Left colon (tissue), 2 donors: Measurements from ENCODE around the gene ISM1. TPM values are rescaled to one million over a fixed set of nuclear protein-coding genes. Genes with fewer than 3 reads are reported as not detected.

Experiments used
- ATAC-seq: fragments of 200-7000 bp; cut with Tn5 transposase; one replicate; pipeline ENCODE4 v1.9.1; 2020; ENCODE audit warnings: mild to moderate bottlenecking, moderate library complexity
- DNase-seq, 2 donors: peaks; one replicate each; pipeline ENCODE4 v3.0.0-alpha.2; 2020
- intact Hi-C, 2 donors: fragments of 100-400 bp; cut with DNase I in 1 of 2; cut with micrococcal nuclease in 1 of 2; formaldehyde crosslinking; loops; one replicate each; pipeline versions ENCODE4 v1.11.2 to v1.14.0; 2022; cut with DNase I, micrococcal nuclease
- total RNA-seq, 2 donors: library from RNA; stranded (reverse); fragmentation: NEBNext Ultra II Directional; extraction: Animal tissue kit (Norgen Biotek cat#: 25700); gene quantifications; one replicate each; pipeline ENCODE4 v1.2.1, GENCODE V29; 2021
- donor health status: DM: no; HTN: no; CAD: no.
- donor health status: DM: yes; HTN: yes; CAD: no.

The ISM1 gene
- total RNA-seq, 2 donors from 2014 or later: 0.18 to 0.25 TPM

GRCh38 chr20:13249798-13250170, 28.7 kb downstream of the ISM1 start:
- ATAC-seq: no peak
- intact Hi-C loops: no loop called here
- DNase-seq: no peak

GRCh38 chr20:13250251-13250650, 29.2 kb downstream of the ISM1 start:
- ATAC-seq: no peak
- no peak for DNase-seq
- intact Hi-C loops: no loop called here

- intact Hi-C loops: no loop called here
- no peak for DNase-seq
- no peak for ATAC-seq
These were observed 30.2 kb downstream of the ISM1 start for GRCh38 chr20:13251106-13251903.

- no peak for ATAC-seq
- intact Hi-C loops: no loop called here
- DNase-seq: no peak
These were observed 30.8 kb downstream of the ISM1 start for GRCh38 chr20:13251904-13252297.

GRCh38 chr20:13255356-13255755, 34.3 kb downstream of the ISM1 start:
- intact Hi-C loops: no loop called here

GRCh38 chr20:13256606-13257005, 35.5 kb downstream of the ISM1 start:
- DNase-seq (no peak), ATAC-seq (no peak)
- intact Hi-C loops: no loop called here

More at GRCh38 chr20:13255356-13255755, 34.3 kb downstream of the ISM1 start:
- ATAC-seq (no peak), DNase-seq (no peak)

- no peak for DNase-seq
- intact Hi-C loops: loop anchor here in 1 of 2 donors (10.0 kb wide), 1 partner anchor 135 kb away; no protein-coding TSS in a partner anchor
- ATAC-seq: no peak
These were observed 38.8 kb downstream of the ISM1 start for GRCh38 chr20:13259921-13260320.

GRCh38 chr20:13260650-13261279, 39.7 kb downstream of the ISM1 start:
- DNase-seq: no peak
- no peak for ATAC-seq
- intact Hi-C loops: loop anchor here in 1 of 2 donors (10.0 kb wide), 1 partner anchor 136 kb away; no protein-coding TSS in a partner anchor

GRCh38 chr20:13261460-13262301, 40.6 kb downstream of the ISM1 start:
- ATAC-seq: peak; percentile 78
- DNase-seq: peak in 1 of 2 donors; percentile 59
- intact Hi-C loops: loop anchor here in 1 of 2 donors (10.0 kb wide), 1 partner anchor 137 kb away; no protein-coding TSS in a partner anchor

GRCh38 chr20:13262302-13262650, 41.2 kb downstream of the ISM1 start:
- no peak for ATAC-seq
- intact Hi-C loops: loop anchor here in 1 of 2 donors (10.0 kb wide), 1 partner anchor 137 kb away; no protein-coding TSS in a partner anchor
- no peak for DNase-seq

GRCh38 chr20:13262671-13263360, 41.7 kb downstream of the ISM1 start:
- ATAC-seq: no peak

GRCh38 chr20:13263451-13263850, 42.4 kb downstream of the ISM1 start:
- intact Hi-C loops: loop anchor here in 1 of 2 donors (10.0 kb wide), 1 partner anchor 139 kb away; no protein-coding TSS in a partner anchor
- ATAC-seq (no peak), DNase-seq (no peak)

More at GRCh38 chr20:13262671-13263360, 41.7 kb downstream of the ISM1 start:
- intact Hi-C loops: loop anchor here in 1 of 2 donors (10.0 kb wide), 1 partner anchor 138 kb away; no protein-coding TSS in a partner anchor
- no peak for DNase-seq

GRCh38 chr20:13264907-13265306, 43.8 kb downstream of the ISM1 start:
- DNase-seq: no peak
- no peak for ATAC-seq
- intact Hi-C loops: loop anchor here in 1 of 2 donors (10.0 kb wide), 1 partner anchor 140 kb away; no protein-coding TSS in a partner anchor

GRCh38 chr20:13265941-13266340, 44.9 kb downstream of the ISM1 start:
- no peak for DNase-seq
- intact Hi-C loops: loop anchor here in 1 of 2 donors (10.0 kb wide), 1 partner anchor 141 kb away; no protein-coding TSS in a partner anchor
- ATAC-seq: no peak

- ATAC-seq (no peak), DNase-seq (no peak)
- intact Hi-C loops: loop anchor here in 1 of 2 donors (10.0 kb wide), 1 partner anchor 142 kb away; no protein-coding TSS in a partner anchor
These were observed 46.2 kb downstream of the ISM1 start for GRCh38 chr20:13267231-13267630.

GRCh38 chr20:13268953-13269352, 47.9 kb downstream of the ISM1 start:
- no peak for ATAC-seq
- intact Hi-C loops: loop anchor here in 1 of 2 donors (10.0 kb wide), 1 partner anchor 144 kb away; no protein-coding TSS in a partner anchor
- DNase-seq: no peak

- DNase-seq: no peak
- intact Hi-C loops: loop anchor here in 1 of 2 donors (10.0 kb wide), 1 partner anchor 145 kb away; no protein-coding TSS in a partner anchor
- ATAC-seq: no peak
These were observed 49.1 kb downstream of the ISM1 start for GRCh38 chr20:13270211-13270610.

GRCh38 chr20:13271098-13271497, 50.0 kb downstream of the ISM1 start:
- ATAC-seq: no peak
- intact Hi-C loops: loop anchor here in 1 of 2 donors (10.0 kb wide), 1 partner anchor 146 kb away; no protein-coding TSS in a partner anchor

More at GRCh38 chr20:13271098-13271497, 50.0 kb downstream of the ISM1 start:
- no peak for DNase-seq
